Spleen (tissue), 7 donors: Measurements from ENCODE around the gene BCO1.

ENCODE experiments used
- POLR2A ChIP-seq, 3 donors: fragments of 450-650 bp; IDR thresholded peaks; one replicate each; pipeline ENCODE4 v1.5.1; 2017; ENCODE audit warnings: antibody characterized with exemption in 3 of 3, mild to moderate bottlenecking in 1 of 3
- TF ChIP-seq, protein P1 (sequence below), 11 experiments: fragments of 200-600 bp in 7 of 11; fragments of 450-650 bp in 4 of 11; sonication (generic) in 4 of 11; IDR thresholded peaks in 8 of 11; conservative IDR thresholded peaks in 3 of 11; 1 replicate in 7 of 11; 2 replicates in 4 of 11; pipeline versions ENCODE4 v1.4.0 to v1.8.0; 2016 to 2021; ENCODE audit warnings: antibody characterized with exemption in 11 of 11, inconsistent platforms in 4 of 11, mild to moderate bottlenecking in 1 of 11
- donor health status: DM: no; HTN: no; CAD: no; lungs with moderate emphysema.
- donor health status: DM: no; HTN: no; CAD: no.
- donor health status: DM: no; HTN: no; CAD: no.

DNA sequence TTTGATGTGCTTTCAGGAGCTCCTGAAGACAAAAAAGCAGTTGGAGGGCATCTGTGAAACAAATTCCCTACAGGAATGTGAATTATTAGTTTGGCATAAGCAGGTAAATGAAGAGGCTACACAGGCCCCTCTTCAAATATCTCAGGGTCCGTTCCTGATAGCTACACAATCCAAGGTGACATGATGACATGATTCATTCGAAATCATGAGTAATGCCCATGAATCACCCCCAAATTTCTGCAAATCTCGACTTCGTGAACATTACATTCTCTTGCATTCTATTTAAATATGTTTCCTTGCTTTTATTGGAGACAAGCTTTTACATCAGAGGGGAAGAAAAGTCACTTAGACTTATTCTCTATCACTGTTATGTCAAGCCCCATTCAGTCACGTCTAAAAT lies 98.6 kb downstream of the BCO1 start:
- TF ChIP-seq, protein P1, sequence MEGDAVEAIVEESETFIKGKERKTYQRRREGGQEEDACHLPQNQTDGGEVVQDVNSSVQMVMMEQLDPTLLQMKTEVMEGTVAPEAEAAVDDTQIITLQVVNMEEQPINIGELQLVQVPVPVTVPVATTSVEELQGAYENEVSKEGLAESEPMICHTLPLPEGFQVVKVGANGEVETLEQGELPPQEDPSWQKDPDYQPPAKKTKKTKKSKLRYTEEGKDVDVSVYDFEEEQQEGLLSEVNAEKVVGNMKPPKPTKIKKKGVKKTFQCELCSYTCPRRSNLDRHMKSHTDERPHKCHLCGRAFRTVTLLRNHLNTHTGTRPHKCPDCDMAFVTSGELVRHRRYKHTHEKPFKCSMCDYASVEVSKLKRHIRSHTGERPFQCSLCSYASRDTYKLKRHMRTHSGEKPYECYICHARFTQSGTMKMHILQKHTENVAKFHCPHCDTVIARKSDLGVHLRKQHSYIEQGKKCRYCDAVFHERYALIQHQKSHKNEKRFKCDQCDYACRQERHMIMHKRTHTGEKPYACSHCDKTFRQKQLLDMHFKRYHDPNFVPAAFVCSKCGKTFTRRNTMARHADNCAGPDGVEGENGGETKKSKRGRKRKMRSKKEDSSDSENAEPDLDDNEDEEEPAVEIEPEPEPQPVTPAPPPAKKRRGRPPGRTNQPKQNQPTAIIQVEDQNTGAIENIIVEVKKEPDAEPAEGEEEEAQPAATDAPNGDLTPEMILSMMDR (IDR thresholded peaks at IDR 0.05 in 8 of 11, conservative IDR thresholded peaks at IDR 0.05 in 3 of 11): no peak
- TF ChIP-seq POLR2A (IDR thresholded peaks at IDR 0.05): no peak
